Hematopoietic multipotent progenitor cell (in vitro differentiated cells): ENCODE measurements around the gene TIMELESS. TPM values are rescaled to one million over a fixed set of nuclear protein-coding genes. Genes with fewer than 3 reads are reported as not detected.
"Not testable (repeated sequence)": the region's sequence is repeated elsewhere in the genome, so short reads cannot be mapped to it uniquely, and the experiment has no call there.

ENCODE experiments used
- DNase-seq, 3 donors: peaks; one replicate each; pipeline ENCODE4 v3.0.0-alpha.2; 2011 to 2015; ENCODE audit warnings: low read depth in 2 of 3, low spot score in 2 of 3
- total RNA-seq: library from RNA; depleted of rRNA; stranded (reverse); fragments of >200 nt; gene quantifications from one replicate; pipeline ENCODE4 v1.2.3, GENCODE V29; 2012

TIMELESS gene, protein sequence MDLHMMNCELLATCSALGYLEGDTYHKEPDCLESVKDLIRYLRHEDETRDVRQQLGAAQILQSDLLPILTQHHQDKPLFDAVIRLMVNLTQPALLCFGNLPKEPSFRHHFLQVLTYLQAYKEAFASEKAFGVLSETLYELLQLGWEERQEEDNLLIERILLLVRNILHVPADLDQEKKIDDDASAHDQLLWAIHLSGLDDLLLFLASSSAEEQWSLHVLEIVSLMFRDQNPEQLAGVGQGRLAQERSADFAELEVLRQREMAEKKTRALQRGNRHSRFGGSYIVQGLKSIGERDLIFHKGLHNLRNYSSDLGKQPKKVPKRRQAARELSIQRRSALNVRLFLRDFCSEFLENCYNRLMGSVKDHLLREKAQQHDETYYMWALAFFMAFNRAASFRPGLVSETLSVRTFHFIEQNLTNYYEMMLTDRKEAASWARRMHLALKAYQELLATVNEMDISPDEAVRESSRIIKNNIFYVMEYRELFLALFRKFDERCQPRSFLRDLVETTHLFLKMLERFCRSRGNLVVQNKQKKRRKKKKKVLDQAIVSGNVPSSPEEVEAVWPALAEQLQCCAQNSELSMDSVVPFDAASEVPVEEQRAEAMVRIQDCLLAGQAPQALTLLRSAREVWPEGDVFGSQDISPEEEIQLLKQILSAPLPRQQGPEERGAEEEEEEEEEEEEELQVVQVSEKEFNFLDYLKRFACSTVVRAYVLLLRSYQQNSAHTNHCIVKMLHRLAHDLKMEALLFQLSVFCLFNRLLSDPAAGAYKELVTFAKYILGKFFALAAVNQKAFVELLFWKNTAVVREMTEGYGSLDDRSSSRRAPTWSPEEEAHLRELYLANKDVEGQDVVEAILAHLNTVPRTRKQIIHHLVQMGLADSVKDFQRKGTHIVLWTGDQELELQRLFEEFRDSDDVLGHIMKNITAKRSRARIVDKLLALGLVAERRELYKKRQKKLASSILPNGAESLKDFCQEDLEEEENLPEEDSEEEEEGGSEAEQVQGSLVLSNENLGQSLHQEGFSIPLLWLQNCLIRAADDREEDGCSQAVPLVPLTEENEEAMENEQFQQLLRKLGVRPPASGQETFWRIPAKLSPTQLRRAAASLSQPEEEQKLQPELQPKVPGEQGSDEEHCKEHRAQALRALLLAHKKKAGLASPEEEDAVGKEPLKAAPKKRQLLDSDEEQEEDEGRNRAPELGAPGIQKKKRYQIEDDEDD
- total RNA-seq, result 6.7 TPM

DNA sequence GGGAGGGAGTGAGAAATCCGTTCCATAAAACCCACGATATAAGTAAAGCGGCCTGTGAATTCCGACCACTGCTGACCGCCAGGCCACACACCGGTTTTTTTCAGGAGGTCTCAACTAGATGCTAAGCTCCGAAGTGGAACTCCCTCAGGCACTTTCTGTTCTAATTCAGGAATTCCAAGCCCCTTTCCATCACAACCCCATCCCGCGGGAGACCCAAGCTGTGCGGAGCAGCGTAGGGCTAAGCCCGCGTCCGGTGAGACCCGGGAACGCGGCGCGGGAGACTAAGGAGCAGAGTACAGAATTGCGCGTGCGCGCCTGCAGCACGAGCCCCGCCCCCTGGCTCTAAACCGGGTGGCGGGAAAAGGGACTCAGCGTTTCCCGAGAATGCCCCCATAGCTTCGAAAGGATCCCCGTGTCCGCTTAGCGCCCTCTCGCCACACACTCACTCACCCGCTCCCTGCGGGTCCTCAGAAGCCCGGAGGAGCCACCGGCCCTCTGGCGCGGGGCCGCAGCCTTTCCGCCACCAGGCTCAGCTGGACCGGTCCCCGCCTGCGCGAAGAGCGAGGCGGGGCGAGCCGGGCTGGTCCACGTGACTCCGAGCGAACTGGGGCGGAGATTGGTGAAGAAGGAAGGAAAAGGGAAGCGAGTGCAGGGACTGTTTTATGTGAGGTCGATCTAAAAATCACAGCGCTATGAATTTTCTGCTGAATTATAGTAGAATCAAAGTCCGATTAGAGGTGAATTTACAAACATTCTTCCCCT lies at the start of gene TIMELESS:
TSS of gene TIMELESS (minus strand) at position 567 of the 762 bp plus-strand sequence. CDS start 15,256 bp downstream, outside the sequence.
- DNase-seq, result peak; percentile 75 to 90 (median 89)

DNA sequence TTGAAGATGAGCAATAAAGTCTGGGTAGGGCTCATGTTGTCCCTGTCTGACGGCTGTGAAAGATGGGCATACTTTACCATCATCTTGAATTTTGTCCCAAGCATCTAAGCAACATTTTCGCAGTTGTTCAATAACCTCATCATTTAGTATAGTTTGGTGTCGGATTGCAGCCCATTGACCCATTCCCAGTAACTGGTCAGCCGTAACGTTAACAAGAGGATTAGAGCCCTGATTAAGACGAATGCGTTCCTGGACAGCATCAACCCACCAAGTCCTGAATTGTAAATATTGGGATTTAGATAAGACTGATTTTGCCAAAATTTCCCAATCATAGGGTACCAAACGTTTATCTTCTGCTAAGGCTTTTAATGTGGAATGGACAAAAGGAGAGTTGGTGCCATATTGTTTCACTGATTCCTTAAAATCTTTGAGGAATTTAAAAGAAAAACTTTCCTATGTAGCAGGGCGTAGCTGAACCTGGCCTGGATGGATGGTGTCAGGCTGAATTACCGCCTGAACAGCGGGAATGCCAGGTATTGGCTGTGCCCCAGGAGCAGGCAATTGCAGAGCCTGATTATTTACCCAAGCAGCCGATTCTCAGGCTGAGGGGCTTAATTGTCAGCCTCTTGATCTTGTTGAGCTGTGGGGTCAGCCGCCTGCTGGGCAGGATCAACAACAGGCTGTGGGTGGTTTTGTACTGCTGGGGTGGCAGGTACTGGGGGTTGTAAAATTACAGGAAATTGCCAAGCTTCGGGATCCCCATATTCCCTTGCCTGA lies 49.1 kb upstream of the TIMELESS start:
- not testable (repeated sequence) for DNase-seq

DNA sequence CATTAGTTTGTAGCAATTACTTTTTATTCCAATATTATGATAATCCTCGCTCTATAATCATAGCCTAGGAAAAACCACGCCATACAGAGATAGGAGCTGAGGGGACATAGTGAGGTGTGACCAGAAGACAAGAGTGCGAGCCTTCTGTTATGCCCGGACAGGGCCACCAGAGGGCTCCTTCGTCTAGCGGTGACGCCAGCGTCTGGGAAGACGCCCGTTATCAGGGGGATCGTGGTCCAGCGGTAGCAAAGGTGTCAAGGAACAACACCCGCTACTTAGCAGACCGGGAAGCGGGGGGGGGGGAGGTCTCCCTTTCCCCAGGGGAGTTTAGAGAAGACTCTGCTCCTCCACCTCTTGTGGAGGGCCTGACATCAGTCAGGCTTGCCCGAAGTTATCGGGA lies 47.5 kb upstream of the TIMELESS start:
- DNase-seq, result peak in 1 of 3 donors; percentile 21

DNA sequence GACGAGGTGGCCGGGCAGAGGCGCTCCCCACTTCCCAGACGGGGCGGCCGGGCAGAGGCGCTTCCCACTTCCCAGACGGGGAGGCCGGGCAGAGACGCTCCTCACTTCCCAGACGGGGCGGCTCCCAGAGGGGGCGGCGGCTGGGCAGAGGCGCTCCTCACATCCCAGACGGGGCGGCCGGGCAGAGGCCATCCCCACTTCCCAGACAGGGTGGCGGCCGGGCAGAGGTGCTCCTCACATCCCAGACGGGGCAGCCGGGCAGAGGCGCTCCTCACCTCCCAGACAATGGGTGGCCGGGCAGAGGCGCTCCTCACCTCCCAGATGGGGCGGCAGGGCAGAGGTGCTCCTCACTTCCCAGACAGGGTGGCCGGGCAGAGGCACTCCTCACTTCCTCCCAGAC lies 45.3 kb upstream of the TIMELESS start:
- not testable (repeated sequence) for DNase-seq

DNA sequence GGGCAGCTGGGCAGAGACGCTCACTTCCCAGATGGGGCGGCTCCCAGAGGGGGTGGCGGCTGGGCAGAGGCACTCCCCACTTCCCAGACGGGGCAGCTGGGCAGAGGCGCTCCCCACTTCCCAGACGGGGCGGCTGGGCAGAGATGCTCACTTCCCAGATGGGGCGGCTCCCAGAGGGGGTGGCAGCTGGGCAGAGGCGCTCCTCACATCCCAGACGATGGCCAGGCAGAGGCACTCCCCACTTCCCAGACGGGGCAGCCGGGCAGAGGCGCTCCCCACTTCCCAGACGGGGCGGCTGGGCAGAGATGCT lies 44.8 kb upstream of the TIMELESS start:
- DNase-seq, result not testable (repeated sequence)

DNA sequence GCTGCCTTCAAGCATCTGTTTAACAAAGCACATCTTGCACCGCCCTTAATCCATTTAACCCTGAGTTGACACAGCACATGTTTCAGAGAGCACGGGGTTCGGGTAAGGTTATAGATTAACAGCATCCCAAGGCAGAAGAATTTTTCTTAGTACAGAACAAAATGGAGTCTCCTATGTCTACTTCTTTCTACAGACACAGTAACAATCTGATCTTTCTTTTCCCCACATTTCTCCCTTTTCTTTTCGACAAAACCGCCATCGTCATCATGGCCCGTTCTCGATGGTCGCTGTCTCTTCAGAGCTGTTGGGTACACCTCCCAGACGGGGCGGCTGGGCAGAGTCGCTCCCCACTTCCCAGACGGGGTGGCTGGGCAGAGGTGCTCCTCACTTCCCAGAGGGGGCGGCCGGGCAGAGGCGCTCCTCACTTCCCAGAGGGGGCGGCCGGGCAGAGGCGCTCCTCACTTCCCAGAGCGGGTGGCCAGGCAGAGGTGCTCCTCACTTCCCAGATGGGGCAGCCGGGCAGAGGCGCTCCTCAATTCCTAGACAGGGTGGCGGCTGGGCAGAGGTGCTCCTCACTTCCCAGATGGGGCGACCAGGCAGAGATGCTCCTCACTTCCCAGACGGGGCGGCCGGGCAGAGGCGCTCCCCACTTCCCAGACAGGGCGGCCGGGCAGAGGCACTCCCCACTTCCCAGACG lies 44.3 kb upstream of the TIMELESS start:
- not testable (repeated sequence) for DNase-seq

DNA sequence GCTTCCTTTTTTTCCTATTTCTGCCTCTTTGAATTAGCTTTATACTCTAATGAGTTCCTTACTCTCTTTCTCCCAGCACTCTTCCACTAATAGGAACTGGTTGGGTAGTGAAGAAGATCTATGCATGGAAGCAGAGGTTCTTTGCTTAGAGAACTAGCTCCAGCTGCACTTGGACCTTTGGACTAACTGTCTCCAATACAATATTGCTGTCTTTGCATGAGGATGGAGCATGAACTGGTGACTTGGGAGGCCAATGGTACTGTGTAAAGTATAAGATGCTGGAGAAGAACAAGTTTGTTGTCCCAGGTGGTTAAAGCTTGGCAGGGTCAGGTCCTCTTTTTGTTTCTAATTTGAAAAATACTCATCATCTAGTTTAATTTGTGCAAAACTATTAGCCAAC lies 41.1 kb upstream of the TIMELESS start:
- DNase-seq, result no peak

DNA sequence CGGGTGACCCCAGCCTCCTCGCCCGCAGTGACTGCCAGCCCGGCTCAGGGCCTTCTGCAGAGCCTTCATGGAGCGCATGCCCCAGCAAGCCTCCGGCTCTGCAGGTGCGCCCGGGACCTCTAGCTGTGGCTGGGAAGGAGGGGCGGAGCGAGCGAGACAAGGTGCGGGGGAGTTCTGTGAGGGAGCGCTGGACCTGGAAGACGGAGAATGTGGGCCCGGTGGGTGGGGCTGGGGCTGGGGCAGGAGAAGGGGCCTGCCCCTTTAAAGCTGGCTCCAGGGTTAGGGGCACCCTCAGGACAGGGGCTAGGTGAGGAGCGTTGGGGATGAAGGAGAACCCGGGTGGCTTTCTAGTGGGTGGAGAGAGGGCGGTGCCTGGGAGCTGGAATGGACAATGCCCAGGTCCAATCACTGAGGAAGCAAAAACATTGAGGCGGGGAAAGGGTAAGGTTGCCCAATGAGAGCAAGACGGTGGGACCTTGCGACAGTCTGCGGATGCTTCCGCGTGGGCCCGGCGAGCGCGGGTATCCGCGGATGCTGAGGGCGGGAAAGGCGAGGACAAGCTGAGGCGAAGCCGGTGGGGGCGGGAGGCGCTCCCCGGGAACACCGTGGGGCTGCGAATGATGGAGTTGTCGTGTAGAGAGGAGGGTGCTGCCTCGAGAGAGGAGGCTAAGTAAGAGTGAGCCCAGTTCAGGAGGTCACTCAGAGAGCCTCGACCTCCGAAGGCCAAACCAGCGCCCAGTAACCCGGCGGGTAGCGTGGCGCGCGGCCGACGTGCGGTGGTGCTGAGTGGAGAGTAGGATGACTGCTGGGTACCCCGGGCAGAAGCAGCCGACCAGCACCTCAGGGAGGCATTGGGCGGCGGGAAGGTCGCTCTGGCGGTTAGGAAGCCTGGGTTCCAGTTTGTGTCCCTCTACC lies 39.1 kb upstream of the TIMELESS start, which contains the start of gene GLS2:
TSS of gene GLS2 (minus strand) at position 121 of the 915 bp plus-strand sequence. CDS start at position 78, 43 bp downstream.
- DNase-seq, result peak; percentile 37 to 85 (median 75)

DNA sequence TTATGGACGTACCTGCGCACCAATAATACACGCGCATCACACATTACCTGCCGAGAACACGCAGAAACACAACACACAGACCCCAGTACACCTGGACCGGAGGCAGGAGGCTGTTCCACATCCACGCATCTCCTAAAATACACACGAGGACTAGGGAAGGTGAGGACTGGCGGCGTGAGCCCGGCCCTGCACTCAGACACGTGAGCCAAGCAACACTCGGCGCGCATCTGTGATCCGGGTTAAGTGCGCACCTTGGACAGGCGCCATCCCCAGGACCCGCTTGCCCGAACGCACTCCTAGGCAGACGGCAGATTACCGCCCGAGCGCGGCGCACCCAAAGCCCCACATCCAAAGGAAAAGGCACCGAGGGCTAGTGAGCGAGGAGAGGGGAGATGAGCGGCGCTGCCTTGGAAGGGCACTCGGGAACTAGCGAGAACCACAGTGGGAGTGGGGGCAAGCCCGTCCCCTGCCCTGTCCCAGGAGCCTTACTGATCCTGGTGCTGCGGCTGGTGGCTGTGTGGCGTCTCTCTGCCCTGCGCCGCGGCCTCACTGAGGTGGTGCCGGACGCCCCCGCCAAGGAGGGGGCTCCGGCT lies 38.3 kb upstream of the TIMELESS start:
- peak in 2 of 3 donors; percentile 14 to 43 for DNase-seq

DNA sequence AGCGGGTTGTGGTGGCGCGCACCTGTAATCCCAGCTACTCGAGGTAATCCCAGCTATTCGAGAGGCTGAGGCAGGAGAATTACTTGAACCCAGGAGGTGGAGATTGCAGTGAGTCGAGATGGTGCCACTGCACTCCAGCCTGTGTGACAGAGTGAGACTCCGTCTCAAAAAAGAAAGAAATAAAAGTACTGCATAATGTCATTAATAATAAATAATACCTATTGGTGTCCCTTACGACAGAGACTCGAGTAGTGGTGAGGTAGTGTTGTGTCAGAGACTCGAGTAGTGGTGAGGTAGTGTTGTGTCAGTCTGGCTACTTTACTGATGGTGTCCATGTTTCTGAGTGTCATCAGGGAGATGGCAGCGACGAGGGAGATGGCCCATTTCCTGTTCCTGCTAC lies 37.5 kb upstream of the TIMELESS start:
- DNase-seq, result no peak

DNA sequence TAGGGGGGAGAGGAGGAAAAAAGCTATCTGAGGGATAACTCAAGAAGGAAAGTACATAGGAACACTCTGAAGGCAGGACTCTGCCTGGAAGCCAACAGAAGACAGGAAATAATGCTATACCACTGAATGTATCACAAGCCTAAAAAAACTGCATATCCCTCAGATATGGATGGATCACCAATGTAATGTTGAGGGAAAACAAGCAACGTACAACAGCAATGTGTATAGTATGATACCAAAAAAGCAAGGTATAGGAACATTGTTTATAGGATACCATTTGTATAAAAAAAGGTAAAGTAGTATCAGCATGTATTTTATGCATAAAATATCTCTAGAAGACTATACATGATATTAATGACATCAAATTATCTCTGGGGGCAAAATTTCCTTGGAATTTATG lies 35.3 kb upstream of the TIMELESS start:
- no peak for DNase-seq

DNA sequence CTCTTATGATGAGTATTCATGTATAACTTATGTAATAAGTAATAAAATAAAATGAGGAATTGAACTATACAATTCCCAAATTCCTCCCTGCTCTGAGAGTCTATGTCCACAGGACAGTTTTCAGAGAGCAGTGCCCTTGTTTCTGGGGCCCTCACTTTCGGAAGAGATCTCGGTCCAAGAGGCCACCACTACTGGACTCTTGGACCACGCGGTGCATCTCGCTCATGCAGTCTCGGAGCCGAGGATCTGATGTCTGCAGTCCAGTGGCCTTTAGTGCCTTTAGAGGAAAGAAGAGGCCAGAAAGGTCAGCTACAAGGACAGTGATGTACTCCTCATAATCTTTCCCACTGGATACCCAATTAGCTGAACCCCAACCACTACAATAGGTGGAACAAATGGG lies 30.4 kb upstream of the TIMELESS start:
- no peak for DNase-seq

DNA sequence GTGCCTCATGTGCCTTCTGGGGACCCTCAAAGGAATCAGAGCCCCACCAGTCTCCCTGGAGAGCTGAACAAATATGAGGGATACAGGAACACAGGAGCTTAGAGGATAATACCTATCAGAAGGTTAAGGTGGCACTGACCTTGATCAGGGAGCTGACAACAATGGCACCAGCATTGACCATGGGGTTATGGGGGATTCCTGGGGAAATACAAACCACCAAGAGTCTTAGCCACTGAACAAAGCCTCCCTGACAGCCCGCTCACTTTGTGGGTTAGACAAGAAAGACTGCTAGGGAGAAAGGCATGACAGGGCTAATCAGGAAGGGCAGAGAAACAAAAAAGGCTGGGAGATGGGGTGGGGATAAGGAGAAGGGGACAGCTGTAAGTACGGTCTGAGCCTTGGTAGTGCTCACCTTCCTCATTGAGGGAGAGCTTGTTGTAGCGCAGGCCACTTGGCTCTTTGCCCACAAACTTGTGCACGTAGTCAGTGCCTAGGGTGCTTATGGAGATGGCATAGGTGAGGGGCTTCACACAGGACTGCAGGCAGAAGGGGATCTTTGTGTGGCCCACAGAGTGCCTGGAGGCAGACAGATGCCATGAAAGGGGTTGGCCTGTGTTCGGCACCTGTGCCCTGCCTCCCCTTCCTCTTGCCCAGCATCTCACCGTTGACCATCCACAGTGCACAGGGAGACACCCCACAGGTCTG lies 28.4 kb upstream of the TIMELESS start:
- DNase-seq, result no peak

DNA sequence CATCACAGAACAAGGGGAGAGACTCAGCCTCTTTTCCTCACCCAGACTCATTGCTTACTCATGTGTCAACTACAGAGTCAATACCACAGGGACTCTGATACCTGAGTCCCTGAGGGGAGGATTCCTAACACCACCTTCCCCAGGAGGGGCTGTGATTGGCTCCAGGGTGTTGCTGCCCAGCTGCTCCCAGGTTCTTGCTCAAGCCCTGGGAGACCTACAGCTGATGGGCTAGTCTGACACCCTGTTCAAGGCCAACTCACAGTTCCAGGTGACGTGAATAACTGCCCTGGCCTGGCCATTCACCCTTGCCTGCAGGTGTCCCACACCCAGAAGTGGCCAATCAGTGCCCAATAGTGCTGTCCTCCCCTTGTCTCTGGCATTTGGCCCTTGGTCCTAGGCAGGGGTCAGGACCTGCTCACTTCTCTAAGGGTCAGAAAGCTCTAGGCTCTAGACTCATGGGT lies 27.8 kb upstream of the TIMELESS start:
- DNase-seq, result no peak

DNA sequence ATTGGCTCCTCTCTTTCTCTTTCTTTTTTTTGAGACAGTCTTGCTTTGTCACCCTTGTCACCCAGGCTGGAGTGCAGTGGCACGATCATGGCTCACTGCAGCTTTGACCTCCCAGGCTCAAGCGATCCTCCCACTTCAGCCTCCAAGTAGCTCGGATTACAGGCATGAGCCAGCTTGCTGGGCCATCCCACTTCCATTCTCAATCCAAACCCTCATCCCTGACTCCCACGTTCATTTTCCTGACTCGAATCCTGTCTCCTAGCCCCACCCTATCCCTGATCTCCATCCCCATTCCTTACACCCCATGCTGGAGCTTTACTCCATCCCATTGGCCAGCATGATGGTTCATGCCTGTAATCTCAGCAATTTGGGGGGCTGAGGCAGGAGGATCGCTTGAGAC lies 26.9 kb upstream of the TIMELESS start:
- DNase-seq, result no peak

DNA sequence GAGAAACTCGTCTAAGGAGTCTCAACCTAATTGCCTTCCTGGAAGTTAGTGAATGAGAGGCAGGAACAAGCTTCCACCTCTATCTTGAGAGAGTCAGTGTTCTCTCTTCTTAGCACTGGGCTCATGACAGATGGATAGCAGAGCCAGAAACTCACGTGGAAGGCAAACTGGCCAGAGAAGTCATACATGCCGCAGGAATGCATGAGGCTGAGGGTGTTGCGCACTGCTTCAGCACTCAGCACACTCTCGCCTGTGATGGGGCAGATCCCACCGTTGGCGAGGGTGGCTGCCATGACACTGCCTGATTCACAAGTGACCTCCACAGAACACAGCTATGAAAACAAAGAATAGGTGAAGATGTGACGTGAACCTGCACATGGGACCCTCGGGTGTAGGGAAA lies 25.2 kb upstream of the TIMELESS start:
- no peak for DNase-seq
